HG03095 (cell line): ENCODE measurements around the gene FOLR2.
"Not testable (repeated sequence)": the region's sequence is repeated elsewhere in the genome, so short reads cannot be mapped to it uniquely, and the experiment has no call there.

ENCODE experiments used
- ATAC-seq: cut with Tn5 transposase; IDR thresholded peaks from one replicate; pipeline ENCODE4 v1.9.1; 2021; ENCODE audit warnings: moderate library complexity; ENCODE audit not compliant: unreplicated experiment

Gene FOLR2

DNA sequence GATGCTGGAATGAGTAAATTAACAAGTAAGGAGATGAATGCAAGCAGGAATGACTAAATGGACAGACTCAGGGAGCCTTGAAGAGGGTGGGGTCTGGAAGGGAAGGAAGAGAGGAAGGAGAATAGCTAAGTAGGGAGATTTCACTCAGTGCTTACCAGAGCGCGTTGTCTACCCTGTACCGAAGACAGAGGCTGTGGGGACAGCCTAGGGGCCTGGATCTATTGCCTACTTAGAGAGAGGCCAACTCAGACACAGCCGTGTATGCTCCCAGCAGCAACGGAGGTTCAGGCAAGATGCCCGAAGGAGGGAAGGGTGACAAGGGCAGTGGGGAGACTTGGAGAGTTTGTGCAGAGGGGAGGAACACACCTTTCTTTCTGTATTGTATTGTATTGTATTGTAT, at the start of gene FOLR2:
Gene FOLR2 (plus strand): TSS at position 157 of the 400 bp plus-strand sequence. CDS start 1,791 bp downstream, outside the sequence.
- ATAC-seq, result no peak

- not testable (repeated sequence) for ATAC-seq
Observed at GRCh38 chr11:72169046-72169555, 47.5 kb upstream of the FOLR2 start.

GRCh38 chr11:72169754-72170153, 46.8 kb upstream of the FOLR2 start:
- ATAC-seq, result not testable (repeated sequence)

- not testable (repeated sequence) for ATAC-seq
Observed at GRCh38 chr11:72172043-72172442, 44.6 kb upstream of the FOLR2 start.

GRCh38 chr11:72173291-72173690, 43.3 kb upstream of the FOLR2 start:
- ATAC-seq, result no peak

DNA sequence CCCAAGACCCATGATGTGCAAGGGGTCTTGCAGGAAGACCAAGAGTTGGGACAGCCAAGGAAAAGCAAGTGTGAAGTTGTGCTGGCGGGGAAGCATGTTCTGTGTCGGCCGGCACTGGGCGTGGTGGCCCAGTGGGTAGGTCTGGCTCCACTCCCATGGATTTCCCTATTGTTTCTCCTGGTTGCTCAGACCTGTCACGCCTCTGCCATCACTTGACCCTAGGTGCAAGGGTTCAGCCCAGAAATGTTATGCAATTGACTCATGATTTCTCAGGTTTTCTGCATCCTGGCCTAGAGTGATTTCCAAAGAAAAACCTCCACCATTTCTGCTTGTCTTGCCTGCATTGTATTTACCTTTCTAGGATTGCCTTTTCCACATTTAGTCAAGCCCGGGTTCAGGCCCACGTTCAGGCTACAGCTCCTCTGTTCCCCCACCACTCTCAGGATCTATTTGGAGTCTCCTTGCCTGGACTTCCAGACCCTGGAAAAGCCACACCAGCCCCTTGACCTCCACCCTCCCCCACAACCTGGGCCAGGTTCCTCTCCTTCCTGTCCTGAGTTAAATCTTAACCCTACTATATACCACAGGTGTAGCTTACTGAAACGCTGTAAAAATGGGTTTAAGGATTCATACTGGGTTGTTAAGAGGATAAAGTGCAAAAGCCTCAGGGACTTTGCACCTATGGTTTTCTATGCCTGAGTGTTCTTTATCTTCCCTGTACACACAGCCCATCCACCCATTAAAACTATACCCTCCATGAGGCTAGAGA, 42.1 kb upstream of the FOLR2 start:
- ATAC-seq, result no peak

DNA sequence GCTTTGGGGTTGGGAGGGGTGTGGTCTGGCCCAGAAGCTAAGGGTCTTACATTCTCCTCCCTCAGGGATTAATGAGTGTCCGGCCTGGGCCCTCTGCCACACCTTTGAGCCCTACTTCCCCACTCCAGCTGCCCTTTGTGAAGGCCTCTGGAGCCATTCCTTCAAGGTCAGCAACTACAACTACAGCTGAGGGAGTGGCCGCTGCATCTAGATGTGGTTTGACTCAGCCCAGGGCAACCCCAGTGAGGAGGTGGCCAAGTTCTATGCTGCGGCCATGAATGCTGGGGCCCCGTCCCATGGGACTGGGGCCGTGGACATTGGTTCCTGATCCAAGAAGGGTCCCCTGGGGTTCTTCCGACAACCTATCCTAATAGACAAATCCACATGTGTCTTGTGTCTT, 38.9 kb upstream of the FOLR2 start:
- no peak for ATAC-seq

- no peak for ATAC-seq
Observed at GRCh38 chr11:72179049-72179803, 37.4 kb upstream of the FOLR2 start.

- no peak for ATAC-seq
Observed at GRCh38 chr11:72179804-72180396, 36.7 kb upstream of the FOLR2 start.

- not testable (repeated sequence) for ATAC-seq
Observed at GRCh38 chr11:72180892-72181552, 35.6 kb upstream of the FOLR2 start.

- ATAC-seq, result not testable (repeated sequence)
Observed at GRCh38 chr11:72181553-72181958, 35.0 kb upstream of the FOLR2 start.

DNA sequence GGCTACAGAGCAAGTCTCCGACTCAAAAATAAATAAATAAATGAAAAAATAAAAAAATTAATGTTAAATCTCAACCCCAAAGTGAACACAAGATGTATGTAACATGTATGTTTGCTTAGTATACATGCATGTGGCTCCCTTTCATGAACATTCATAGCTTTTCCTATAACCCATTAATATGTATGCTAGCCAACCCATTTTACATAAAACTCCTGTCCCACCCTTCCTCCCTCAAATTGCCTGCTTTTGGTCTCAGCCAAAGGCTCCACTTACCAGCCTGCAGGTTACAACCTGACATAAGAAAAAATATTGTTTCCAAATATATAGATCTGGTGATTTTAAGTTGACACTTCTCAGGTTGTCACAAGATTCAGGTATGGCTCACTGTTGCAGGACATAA, 28.3 kb upstream of the FOLR2 start:
- no peak for ATAC-seq

GRCh38 chr11:72189455-72190250, 26.9 kb upstream of the FOLR2 start:
- no peak for ATAC-seq

- ATAC-seq, result no peak
Observed at GRCh38 chr11:72190631-72191071, 25.9 kb upstream of the FOLR2 start.

GRCh38 chr11:72191961-72192381, 24.6 kb upstream of the FOLR2 start, which contains the start of gene FOLR1:
Gene FOLR1, plus strand, starts transcription at chr11:72192140. Its CDS starts 34 bp downstream, at chr11:72192174.
- ATAC-seq, result no peak

DNA sequence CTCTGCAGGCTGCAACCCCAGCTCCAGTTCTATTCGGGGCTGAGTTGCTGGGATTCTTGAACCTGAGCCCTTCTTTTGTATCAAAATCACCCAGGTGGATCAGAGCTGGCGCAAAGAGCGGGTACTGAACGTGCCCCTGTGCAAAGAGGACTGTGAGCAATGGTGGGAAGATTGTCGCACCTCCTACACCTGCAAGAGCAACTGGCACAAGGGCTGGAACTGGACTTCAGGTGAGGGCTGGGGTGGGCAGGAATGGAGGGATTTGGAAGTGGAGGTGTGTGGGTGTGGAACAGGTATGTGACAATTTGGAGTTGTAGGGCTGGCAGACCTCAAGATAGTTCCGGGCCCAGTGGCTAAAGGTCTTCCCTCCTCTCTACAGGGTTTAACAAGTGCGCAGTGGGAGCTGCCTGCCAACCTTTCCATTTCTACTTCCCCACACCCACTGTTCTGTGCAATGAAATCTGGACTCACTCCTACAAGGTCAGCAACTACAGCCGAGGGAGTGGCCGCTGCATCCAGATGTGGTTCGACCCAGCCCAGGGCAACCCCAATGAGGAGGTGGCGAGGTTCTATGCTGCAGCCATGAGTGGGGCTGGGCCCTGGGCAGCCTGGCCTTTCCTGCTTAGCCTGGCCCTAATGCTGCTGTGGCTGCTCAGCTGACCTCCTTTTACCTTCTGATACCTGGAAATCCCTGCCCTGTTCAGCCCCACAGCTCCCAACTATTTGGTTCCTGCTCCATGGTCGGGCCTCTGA, 20.9 kb upstream of the FOLR2 start:
- no peak for ATAC-seq

DNA sequence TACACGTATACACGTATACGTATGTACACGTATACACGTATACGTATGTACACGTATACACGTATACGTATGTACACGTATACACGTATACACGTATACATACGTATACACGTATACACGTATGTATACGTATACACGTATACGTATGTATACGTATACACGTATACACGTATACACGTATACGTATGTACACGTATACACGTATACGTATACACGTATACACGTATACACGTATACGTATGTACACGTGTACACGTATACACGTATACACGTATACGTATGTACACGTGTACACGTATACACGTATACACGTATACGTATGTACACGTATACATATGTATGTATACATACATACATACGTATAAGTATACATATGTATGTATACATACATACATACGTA, 15.1 kb upstream of the FOLR2 start:
- ATAC-seq, result not testable (repeated sequence)

DNA sequence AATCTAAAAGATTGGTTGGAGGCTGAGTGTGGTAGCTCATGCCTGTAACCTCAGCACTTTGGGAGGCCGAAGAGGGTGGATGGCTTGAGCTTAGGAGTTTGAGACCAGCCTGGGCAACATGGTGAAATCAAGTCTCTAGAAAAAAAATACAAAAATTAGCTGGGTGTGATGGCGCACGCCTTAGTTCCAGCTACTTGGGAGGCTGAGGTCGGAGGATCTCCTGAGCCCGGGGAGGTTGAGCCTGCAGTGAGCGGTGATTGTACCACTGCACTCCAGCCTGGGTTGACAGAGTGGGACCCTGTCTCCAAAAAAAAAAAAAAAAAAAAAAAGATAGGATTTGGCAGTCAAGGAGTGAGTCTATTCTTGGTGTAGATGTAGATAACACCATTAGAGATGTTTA, 14.0 kb upstream of the FOLR2 start:
- ATAC-seq, result no peak

- no peak for ATAC-seq
Observed at GRCh38 chr11:72203163-72203562, 13.4 kb upstream of the FOLR2 start.
